Esophagus squamous epithelium (tissue), 4 donors: Measurements from ENCODE around the gene INKA2.

ENCODE experiments used
- CTCF ChIP-seq, 6 experiments: fragments of 450-650 bp in 4 of 6; fragments of 200-600 bp in 2 of 6; sonication (generic) in 2 of 6; IDR thresholded peaks; one replicate each; pipeline ENCODE4 v1.5.1; 2016 to 2019; ENCODE audit warnings: antibody characterized with exemption in 6 of 6, mild to moderate bottlenecking in 4 of 6, moderate library complexity in 4 of 6
- POLR2A ChIP-seq, 4 donors: fragments of 450-650 bp; IDR thresholded peaks; one replicate each; pipeline ENCODE4 v1.6.1; 2017; ENCODE audit warnings: antibody characterized with exemption in 4 of 4, mild to moderate bottlenecking in 4 of 4, moderate library complexity in 3 of 4

GRCh38 chr1:111737216-111738132 lies 1.7 kb downstream of the INKA2 start:
- TF ChIP-seq POLR2A (IDR thresholded peaks at IDR 0.05) (no peak), CTCF (IDR thresholded peaks at IDR 0.05) (no peak)
